ENCODE measurements around the gene DUS3L.
"Not testable (repeated sequence)": the region's sequence is repeated elsewhere in the genome, so short reads cannot be mapped to it uniquely, and the experiment has no call there.

Gene DUS3L

DNA sequence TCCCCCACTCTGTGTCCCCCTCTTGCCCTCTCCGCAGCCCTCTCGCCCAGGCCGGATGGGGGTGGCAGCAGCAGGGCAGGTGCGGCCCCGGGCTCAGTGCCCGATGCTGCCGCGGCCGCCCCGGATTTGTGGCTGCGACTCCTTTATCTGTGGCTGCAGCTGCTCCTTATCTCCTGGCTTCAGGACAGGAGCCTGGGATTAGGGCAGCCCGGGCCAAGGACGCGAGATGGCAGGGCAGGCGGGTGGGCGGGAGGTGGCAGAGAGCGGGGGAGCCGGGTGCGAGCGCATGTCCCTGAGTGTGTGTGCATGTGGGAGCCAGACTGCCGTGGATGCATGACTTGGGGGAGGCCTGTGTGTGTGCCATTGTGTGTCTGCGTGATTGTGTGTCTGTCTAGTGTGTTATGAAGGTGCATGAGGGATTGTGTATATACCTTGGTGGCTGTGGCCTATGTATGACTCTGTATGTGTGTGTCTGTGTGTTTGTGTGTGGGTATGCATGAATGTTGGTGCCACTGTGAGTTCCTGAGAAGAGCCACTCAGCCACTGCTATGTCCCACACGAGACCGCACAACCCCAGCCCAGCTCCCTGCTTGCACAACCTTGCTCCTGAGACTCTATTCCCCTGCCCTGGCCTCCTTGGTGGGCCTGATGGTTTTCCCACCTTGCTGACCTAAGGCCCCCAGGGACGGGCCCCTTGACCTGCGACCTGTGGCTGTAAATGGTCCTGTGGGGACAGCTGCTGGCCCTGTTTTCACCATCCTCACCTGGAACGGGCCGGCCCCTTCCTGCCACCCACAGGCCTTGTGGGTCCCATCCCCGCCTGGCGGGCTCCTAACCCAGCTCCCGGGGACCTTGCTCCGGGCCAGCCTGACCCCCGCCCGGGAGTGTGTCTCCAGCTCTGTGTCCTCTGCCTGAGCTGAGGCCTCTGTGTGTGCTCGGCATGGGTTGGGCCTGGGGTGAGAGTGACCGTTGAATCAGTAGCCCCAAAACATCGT lies 8.6 kb upstream of the DUS3L start:
- DNase-seq: no peak

DNA sequence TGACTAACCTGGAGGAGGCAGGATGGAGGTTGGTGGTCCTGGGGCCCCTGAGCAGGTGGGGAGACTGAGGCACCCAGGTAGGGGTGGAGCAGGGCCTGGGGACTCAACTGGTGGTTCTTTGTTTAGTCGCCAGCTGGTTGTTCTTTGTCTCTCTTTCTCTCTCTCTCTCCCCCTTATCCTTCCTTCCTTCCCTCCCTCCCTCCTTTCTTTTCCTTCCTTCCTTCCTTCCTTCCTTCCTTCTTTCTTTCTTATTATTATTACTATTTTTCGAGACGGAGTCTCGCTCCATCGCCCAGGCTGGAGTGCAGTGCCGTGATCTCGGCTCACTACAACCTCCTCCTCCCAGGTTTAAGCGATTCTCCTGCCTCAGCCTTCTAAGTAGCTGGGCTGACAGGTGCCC lies 7.3 kb upstream of the DUS3L start:
- DNase-seq: no peak

DNA sequence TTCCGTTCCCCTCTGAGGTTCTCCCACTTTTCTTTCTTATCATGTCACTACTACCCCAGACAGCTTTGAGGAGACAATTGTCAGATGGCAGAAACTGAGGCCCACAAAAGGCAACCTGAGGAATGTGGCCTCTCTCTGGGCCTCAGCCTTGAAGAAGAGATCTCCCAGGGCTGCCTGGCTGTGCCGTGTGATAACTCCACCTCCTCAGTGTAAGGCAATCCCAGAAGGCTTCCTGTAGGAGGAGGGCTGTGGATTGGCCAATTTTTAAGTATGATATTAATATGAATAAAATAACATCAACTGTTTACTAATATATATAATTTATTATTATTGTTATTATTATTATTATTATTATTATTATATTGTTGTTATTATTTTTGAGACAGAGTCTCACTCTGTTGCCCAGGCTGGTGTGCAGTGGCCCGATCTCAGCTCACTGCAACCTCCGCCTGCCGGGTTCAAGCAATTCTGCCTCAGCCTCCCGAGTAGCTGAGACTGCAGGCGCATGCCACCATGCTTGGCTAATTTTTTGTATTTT lies 4.5 kb upstream of the DUS3L start:
- DNase-seq: no peak

DNA sequence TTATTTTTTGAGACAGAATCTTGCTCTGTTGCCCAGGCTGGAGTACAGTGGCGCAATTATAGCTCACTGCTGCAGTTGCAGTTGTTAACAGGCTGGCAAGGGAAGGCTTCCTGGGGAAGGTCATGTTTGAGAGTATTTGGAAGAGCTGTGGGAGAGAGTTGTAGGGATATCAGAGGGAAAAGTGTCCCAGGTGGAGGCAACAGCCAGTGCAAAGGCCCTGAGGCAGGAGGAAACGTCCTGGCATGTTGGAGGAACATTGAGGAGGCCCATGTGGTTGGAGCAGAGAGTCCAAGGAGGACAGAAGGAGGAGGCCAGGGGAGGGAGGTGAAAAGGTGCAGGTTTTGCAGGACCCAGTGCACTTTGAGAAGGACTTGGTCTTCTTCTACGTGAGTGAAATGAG lies 2.2 kb upstream of the DUS3L start:
- DNase-seq: no peak

DNA sequence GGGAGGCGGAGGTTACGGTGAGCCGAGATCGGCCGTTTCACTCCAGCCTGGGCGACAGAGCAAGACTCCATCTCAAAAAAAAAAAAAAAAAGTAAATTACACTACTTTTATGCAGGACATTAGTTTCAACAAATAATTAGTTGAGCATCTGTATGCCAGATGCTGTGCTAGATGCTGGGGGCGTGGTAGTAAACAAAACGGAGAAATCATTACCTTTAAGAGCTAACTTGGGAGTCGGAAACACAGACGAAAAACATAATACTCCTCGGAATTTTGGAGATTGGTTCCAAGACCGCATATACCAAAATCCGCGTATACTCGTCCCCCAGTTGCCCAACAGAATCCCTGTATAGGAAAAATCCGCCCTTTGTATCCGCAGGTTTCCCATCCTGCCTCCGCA lies 1.3 kb upstream of the DUS3L start:
- no peak for DNase-seq

DNA sequence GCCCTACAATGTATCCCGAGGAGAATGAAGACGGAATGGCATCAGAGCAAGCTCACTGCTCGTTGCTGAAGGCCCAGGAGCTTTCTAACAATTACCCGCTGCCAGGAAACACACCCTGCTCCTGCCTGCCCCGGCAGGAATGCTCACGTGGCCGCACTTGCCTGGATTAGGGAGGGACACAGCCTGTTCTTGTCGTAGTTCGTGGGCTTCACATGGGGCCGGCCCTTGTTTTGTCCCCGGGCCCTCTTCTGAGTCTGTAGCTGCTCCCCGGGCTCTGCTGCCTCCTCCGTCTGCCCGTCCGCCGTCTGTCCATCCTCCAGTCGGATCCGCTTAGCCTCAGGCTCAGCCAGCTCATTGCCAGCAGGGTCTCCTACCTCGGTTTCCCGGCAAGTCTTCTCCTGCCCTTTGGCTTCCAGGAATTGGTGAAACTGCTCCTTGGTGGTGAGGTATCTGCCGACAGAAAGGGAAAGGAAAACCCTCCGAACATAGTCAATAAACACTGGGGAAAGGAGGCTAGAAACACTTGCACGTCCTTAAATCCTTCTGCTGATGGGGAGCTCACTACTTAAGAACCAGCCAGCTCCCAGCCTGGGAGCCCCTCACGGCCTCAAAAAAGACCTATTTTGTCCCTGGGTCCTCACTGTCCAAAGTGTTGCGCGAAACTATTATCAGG lies 941 bp downstream of the DUS3L start:
- no peak for DNase-seq

DNA sequence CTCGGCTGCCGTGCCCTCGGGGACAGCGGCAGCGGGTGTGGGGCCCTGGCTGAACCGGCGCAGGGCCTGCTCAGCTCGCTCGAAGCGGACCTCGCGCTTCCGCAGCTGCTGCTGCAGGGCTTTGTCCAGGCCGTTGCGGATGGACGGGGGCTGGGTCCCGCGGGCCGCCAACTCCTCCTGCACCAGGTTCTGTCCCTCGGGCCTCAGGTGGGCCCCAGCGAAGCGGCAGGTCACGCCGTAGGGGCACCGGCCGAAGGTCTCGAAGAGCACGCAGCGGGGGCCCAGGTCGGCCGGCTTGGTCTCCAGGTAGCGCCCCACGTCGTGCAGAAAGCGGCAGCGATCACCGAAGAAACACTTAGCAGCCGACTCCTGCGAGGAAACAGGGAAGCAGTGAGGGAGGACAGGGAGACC lies 1.6 kb downstream of the DUS3L start:
- no peak for DNase-seq

DNA sequence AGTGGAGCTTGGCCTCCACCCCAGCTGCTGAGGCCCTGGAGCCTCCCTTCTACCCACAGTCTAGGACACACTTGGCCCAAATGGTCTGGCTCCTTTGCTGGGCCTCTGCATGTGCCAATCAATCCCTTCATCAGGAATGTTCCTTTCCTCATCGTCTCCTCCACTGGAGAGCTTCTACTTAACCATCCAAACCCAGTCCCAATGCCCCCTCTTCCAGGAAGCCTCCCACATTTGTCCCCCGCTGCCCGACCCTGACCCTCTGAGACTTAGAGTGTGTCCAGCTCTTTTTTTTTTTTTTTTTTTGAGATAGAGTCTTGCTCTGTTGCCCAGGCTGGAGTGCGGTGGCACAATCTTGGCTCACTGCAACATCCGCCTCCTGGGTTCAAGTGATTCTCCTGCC lies 2.5 kb downstream of the DUS3L start:
- no peak for DNase-seq

DNA sequence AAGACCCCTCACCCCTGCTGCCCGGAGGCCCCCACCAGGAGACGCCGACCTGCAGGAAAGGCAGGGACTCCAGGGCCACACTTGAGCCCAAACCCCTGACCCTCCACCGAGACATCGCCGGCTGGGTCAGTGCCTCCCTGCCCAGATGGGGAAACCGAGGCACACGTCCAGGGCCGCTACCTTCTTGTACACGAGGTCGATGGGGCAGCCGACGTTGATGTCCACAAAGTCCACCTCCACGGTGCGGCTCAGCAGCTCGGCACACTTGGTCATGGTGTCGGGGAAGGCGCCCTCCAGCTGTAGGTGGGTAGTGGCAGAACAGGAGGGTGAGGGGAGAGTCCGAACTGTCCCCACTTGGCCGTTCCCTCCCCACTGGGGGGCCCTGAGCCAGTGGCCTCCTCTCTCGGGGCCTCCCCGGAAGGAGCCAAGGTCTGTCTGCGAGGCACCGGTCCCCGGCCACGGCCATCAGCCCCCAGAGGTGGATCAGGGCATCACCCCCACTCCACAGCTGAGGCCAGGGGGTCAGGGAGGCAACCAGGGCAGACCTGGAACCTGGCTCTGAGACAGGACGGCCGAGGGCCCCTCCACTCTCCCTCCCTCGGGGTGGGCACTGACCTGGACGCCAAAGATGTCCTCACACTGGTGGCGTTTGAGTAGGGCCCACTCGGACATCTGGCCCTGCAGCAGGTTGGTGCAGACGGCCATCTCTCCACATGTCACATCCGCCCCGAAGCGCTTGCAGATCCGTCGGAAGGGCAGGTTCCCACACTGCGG lies 3.4 kb downstream of the DUS3L start:
- DNase-seq: no peak

DNA sequence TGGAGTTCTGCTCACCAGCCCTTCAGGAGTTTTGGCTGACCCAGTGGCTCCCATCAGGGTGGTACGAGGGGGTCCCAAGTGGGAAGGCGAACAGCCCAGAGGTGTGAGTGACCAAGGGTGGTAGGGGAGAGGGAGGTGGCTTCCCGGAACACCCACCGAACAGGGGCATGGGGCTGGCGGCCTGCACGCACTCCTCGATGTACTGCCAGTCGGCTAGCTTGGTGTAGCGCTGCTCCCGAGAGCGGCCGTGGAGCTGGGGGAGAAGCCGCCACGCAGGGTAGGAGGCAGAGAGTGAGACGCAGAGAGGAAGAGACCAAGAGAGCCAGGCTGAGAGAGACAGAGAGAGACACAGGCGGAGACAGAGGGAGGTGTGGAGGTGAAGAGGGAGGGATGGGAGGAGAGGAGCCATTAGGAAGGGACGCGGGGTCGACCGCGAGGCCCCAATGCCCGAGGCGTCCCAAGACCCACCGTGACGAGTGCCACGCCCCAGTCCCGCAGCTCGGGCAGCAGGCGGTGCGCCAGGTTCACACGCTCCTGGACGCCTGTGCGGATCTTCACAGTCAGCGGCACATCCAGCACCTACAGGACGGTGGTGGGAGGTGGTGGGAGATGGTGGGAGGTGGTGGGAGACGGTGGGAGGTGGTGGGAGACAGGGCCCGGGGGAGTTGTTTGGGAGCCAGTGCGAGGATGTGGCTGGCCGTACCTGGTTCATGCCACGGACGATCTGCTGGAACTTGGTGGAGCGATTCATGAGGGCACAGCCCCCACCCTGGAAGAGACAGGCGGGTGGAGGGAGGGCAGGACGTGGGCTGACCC lies 4.2 kb downstream of the DUS3L start:
- DNase-seq: no peak

DNA sequence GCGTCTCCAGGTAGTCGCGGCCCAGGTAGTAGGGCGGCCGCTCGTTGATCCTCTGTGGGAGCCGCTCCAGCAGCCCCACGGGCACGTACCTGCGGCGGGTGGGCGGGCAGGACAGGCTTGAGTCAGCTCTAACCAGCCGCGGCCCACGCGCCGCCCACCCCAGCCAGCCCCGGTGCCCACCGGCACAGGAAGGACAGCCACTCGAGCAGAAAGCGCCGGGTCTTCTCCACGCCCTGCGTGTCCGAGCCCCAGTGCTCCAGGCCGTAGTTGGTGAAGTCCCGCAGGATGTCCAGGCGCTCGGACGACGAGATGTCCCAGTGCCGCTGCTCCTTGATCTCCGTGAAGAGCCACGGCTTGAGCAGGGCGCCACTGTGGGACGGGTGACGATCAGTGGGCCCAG lies 5.5 kb downstream of the DUS3L start:
- DNase-seq: no peak

DNA sequence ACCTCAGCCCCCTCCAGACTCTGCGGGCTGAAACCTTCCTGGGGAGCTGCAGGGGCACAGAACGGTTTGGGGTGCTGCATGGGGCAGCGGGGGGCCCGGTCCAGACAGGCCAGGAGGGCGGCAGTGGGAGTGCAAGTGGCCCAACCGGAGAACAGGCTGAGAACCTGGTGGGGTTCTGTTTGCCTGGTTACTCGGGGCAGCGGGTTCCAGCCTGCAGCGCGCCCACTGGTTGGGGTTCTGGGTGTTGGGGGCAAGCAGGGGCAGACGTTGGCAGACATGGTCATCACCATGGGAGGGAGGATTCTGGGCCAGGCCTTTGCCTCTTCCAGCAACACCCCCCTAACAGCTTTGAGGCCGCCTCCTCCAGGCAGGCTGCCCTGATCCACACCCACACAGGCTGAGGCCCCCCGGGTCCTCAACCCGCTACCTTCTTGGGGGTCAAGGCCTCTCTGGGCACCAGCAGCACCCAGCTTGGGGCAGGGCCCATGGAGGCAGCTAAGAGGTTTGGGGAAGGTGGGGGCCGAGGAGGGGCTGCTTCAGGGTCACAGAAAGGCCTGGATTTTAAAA lies 6.3 kb downstream of the DUS3L start, which contains the start of gene PRR22:
Gene PRR22 (minus strand): TSS at position 166 of the 567 bp plus-strand sequence. CDS start 86 bp downstream, at position 80.
- no peak for DNase-seq

DNA sequence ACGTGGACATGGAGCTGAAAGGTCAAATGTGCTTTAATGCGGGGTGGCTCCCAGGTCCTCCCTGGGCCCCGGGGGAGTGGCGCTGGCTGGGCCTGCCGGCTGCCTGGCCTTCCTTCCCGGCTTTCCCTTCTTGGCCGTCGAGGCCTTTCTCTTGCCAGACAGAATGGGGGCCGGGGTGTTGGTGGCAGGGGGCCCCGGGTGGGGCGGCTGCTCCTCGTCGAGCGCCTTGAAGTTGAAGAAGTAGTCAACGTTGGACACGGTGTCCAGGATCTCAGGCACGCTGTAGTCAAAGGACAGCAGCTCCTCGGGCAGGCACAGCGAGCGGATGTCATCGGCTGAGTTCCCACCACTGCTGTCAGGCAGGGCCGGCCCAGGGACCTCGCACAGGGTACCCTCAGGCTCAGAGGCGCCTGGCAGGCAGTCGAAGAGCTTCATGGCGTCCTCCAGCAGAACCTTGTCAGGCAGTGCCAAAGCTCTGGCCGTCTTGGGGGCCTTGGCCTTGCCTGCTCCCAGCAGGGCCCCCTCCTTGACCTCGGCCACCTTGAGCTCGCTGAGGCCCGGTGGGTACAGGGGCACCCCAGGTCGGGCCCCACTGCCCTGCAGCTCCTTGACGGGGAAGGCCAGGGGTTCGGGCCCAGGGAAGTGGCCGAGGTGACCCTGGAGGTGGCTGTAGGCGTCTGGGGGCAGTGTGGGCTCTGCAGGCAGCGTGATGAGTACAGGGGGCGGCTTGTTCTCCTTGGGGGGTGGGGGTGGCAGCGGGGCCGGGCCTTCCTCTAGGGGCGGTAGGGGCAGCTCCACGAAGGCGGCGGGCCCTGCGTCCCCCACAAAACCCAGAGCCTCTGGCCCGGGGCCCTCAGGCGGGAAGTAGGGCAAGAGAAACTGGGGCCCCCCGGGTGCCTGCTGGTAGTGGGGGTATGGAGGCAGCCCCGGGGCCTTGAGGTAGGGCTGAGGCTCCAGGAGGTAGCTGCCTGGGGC lies 7.7 kb downstream of the DUS3L start:
- DNase-seq: no peak

DNA sequence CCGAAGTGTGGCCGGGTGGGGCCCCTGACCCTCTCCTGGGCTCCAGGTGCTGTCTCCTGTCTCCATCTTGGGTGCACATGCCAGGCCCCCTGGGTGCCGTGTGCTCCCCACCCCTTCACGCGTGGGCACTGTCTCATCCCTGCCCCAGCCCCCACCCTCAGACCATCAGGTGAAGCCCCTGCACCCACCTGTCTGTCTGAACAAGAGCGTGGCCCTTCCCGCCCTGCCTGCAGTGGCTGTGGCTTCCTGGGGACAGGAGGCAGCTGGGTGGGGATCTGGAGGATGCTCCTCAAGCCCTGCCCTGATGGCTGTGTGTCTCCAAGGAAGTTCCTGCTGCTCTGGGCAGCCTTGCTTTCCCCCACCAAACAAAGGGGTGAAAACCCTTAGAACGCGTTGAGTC lies 8.6 kb downstream of the DUS3L start:
- no peak for DNase-seq

DNA sequence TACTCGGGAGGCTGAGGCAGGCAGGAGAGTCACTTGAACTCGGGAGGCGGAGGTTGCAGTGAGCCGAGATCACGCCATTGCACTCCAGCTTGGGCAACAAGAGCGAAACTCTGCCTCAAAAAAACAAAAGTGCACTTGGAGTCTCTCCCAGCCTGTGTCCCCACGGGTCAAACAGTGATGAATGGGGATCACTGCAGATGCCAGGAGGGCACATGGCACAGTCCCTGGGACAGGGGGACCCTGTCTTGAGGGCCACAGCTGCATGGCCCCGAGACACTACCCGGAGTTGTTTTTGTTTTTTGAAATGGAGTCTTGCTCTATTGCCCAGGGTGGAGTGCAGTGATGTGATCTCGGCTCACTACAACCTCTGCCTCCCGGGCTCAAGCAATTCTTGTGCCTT lies 10.0 kb downstream of the DUS3L start:
- not testable (repeated sequence) for DNase-seq

DNA sequence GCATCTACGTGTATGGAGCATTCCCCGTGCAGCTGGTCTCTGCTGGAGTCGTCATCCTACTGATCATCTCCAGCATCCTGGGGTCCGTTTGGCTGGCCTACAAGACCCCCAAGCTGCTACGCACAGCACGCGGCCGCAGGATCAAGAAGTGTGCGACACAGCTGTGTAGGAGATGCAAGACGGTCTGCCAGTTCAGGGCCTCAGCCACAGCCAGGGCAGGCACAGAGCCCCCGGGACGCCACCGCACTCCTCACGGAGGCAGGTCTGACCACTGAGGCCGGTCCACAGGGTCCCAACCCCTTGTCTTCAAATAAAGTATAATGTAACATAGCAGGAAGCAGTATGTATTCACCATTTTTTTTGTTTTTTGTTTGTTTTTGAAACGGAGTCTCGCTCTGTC lies 12.6 kb downstream of the DUS3L start:
- DNase-seq: no peak

DNA sequence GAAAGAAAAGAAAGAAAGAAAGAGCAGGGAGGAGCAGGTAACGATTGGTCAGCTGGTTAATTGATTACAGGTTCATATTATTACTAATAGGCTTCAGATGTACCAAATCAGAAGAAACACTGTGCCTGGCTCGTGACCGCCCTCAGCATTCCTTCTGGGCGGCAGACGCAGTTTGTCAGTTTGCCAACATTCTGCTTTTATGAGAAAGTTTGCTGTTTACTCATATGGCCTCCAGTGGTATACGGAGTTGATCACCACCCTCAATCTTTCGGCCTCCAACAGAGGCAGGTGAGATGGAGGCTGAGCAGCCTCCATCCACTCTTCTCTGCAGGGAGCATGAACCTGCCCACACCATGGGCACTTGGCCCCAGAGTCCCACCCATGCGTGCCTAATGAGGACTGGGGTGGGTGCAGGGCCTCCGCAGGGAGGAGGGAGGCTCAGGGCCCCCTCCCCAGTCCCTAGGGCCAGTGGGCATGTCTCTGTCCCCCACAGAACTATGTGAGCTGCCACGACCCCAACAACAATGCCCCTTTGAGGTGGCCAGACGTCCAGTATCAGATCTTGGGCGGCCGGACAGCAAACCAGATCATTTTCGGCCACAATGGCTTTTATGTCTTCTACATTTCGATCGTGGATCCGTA lies 15.2 kb downstream of the DUS3L start:
- DNase-seq: no peak

DNA sequence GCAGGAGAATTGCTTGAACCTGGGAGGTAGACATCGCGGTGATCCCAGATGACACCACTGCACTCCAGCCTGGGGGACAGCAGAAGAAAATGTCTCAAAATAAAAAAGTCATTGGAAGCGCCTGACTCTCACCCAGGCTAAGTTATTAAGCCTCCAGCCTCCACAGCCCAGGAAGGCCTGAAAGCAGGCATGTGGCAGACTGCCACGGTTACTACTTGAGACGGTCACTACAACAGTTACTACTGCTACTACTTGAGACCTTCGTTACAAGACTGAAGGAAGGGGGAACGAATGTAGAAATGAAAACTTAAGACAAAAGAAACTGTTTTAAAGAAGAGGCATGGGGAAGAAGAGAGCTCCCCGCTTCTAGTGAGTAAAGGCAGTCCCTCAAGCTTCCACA lies 16.0 kb downstream of the DUS3L start:
- no peak for DNase-seq

DNA sequence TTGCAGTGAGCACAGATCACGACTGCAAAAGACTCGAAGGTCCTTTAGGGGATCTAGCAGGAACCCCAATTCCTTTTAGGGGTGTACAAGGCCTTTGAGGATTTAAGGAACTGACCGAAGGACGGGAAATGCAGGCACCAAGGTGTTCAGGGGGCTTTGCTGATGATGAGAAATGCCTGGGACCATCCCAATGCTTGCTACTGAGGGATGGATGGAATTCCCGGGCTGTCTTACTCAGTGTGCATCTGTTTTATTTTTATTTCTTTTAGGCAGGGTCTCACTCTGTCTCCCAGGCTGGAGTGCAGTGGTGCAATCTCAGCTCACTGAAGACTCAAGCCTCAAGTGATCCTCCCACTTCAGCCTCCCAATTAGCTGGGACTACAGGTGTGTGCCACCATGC lies 17.7 kb downstream of the DUS3L start:
- no peak for DNase-seq

DNA sequence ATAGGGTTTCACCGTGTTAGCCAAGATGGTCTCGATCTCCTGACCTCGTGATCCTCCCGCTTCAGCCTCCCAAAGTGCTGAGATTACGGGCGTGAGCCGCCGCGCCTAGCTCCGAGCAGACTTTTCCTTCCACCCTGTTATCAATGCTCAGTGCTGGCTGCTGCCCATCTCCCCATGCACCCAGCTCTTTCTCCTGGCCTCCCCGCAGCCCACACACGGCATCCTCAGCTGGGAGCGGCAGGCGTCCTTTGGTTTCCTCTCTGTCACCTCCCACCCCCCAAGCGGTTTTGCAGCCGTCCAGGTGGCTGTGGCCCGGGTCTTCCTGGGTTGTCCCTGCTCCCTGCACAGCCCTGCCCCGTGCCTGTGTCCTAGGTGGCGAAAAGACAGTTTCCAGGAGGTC lies 18.5 kb downstream of the DUS3L start:
- DNase-seq: no peak
